ENCODE measurements around the gene SRP14. TPM values are rescaled to one million over a fixed set of nuclear protein-coding genes. Genes with fewer than 3 reads are reported as not detected.
"Not testable (repeated sequence)": the region's sequence is repeated elsewhere in the genome, so short reads cannot be mapped to it uniquely, and the experiment has no call there.

SRP14 gene
- total and polyA plus RNA-seq, 3 experiments from 2014 or later = 202 to 835 (median 203) TPM

DNA sequence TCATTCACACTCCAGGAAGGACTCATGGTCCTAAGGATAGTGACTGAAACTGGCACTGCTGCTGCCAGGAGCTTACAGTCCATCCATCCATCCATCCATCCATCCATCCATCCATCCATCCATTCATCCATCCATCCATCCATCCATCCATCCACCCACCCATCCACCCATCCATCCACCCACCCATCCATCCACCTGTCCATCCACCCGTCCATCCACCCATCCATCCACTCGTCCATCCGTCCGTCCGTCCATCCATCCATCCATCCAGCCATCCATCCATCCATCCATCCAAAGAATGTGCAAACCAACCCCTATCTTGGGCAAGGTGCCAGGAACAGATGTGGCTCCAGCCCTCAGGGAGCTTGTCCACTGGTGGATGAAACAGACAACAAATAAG is 46.0 kb downstream of the SRP14 start:
- DNase-seq; H3K27ac ChIP-seq (ENCODE audit: low read depth, low read length); H3K36me3 ChIP-seq (ENCODE audit: insufficient read depth, low read length); H3K9me3 Mint-ChIP-seq; H3K27me3 Mint-ChIP-seq; H3K27me3 ChIP-seq (ENCODE audit: insufficient read depth, low read length, poor library complexity, severe bottlenecking); H3K4me3 ChIP-seq (ENCODE audit: low read length); H3K9me3 ChIP-seq (ENCODE audit: low read length); H3K4me1 Mint-ChIP-seq; CTCF ChIA-PET; H3K4me1 ChIP-seq (ENCODE audit: insufficient read depth, low read length); H3K4me3 Mint-ChIP-seq; H3K27ac Mint-ChIP-seq; POLR2A ChIA-PET: not testable (repeated sequence)
- H3K36me3 Mint-ChIP-seq = peaks cover 4 to 74% (median 56%) of the 10 kb centered on the region in 3 donors

DNA sequence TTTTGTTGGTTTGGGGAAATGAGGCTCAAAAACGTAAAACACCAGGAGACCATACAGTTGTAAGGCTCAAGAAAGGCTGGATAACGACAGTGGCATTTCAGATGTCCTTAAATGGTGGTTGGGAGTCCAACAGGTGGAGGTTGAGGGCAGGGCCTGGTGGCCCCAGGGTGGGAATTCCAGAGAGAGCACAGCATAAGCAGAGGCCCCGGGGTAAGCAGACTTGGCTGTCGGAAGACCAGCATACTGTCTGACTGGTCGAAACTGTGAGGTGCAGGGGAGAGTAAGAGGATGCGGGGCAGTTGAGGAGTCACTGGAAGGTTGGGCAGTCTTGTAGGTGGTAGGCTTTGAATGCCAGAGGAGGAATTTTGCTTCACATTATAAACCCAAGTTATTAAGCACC is 48.3 kb downstream of the SRP14 start:
- H3K27me3 ChIP-seq (ENCODE audit: insufficient read depth, low read length, poor library complexity, severe bottlenecking) = no peaks in the 10 kb centered on the region
- POLR2A ChIA-PET = no interaction called here
- no peaks in the 10 kb centered on the region for H3K9me3 ChIP-seq (ENCODE audit: low read length)
- H3K4me3 Mint-ChIP-seq = no peak overlapping the region
- no peaks in the 10 kb centered on the region for H3K4me1 ChIP-seq (ENCODE audit: insufficient read depth, low read length)
- H3K27ac ChIP-seq (ENCODE audit: low read depth, low read length) = no peak overlapping the region
- H3K36me3 Mint-ChIP-seq = peaks cover 7 to 72% (median 50%) of the 10 kb centered on the region in 3 donors
- no peak for DNase-seq
- CTCF ChIA-PET = no interaction called here
- H3K36me3 ChIP-seq (ENCODE audit: insufficient read depth, low read length) = no peaks in the 10 kb centered on the region
- H3K27ac Mint-ChIP-seq = peak overlapping the region in 2 of 8 donors; percentile 34 to 79
- no peaks in the 10 kb centered on the region for H3K4me1 Mint-ChIP-seq
- H3K9me3 Mint-ChIP-seq = no peaks in the 10 kb centered on the region
- H3K27me3 Mint-ChIP-seq = no peaks in the 10 kb centered on the region
- no peak overlapping the region for H3K4me3 ChIP-seq (ENCODE audit: low read length)

DNA sequence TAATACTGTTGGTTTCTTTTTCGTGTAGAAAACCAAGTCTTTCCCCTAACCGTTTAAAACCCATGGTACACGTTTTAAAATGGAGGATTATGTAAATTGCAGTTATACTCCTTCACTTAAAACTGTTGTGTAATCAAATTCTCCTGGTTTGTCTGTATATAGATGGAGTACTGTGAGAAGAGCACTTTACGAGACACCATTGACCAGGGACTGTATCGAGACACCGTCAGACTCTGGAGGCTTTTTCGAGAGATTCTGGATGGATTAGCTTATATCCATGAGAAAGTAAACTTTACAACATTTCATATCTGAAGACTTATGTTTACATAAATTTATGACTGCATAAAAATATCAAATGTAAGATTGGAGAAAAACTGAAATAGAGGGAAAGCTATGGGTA is 51.2 kb downstream of the SRP14 start:
- Mint-ChIP-seq H3K4me3 (no peak overlapping the region), H3K27ac (no peak overlapping the region), H3K4me1 (no peaks in the 10 kb centered on the region), H3K36me3 (peaks cover 20 to 74% (median 39%) of the 10 kb centered on the region in 3 donors), H3K27me3 (no peaks in the 10 kb centered on the region), H3K9me3 (peaks cover 0 to 2% (median 0%) of the 10 kb centered on the region in 5 donors)
- ChIA-PET CTCF (no interaction called here), POLR2A (no interaction called here)
- DNase-seq = no peak
- Histone ChIP-seq H3K4me3 (ENCODE audit: low read length) (no peak overlapping the region), H3K27ac (ENCODE audit: low read depth, low read length) (no peak overlapping the region), H3K4me1 (ENCODE audit: insufficient read depth, low read length) (no peaks in the 10 kb centered on the region), H3K9me3 (ENCODE audit: low read length) (no peaks in the 10 kb centered on the region), H3K27me3 (ENCODE audit: insufficient read depth, low read length, poor library complexity, severe bottlenecking) (no peaks in the 10 kb centered on the region), H3K36me3 (ENCODE audit: insufficient read depth, low read length) (no peaks in the 10 kb centered on the region)

Other genes starting within 250 kb of the SRP14 start
- under 1 TPM in 1 of 2 experiments, not detected in 1; 0.20 TPM for gene GPR176, start 118.9 kb downstream of the SRP14 start, total RNA-seq
- not detected for gene GPR176, start 118.9 kb downstream of the SRP14 start, polyA plus RNA-seq
- gene EIF2AK4, start 105.1 kb downstream of the SRP14 start, total RNA-seq = 10 to 100 TPM; 23.9 to 24.3 TPM
- 17.0 TPM for gene EIF2AK4, start 105.1 kb downstream of the SRP14 start, polyA plus RNA-seq
- gene BMF, start 69.7 kb upstream of the SRP14 start, total RNA-seq = 10 to 100 TPM; 15.3 to 16.8 TPM
- gene BMF, start 69.7 kb upstream of the SRP14 start, polyA plus RNA-seq = 2.3 TPM
- gene BUB1B, start 121.9 kb upstream of the SRP14 start, total RNA-seq = 10 to 100 TPM; 44.4 to 50.3 TPM
- gene BUB1B, start 121.9 kb upstream of the SRP14 start, polyA plus RNA-seq = 0.26 TPM
- 1 to 10 TPM; 1.7 to 1.9 TPM for gene PAK6, start 199.9 kb upstream of the SRP14 start, total RNA-seq
- 2.8 TPM for gene PAK6, start 199.9 kb upstream of the SRP14 start, polyA plus RNA-seq
- not detected for gene ANKRD63, start 243.9 kb upstream of the SRP14 start, total RNA-seq
- not detected for gene ANKRD63, start 243.9 kb upstream of the SRP14 start, polyA plus RNA-seq